Measurements from ENCODE around the gene VTI1A.

DNA sequence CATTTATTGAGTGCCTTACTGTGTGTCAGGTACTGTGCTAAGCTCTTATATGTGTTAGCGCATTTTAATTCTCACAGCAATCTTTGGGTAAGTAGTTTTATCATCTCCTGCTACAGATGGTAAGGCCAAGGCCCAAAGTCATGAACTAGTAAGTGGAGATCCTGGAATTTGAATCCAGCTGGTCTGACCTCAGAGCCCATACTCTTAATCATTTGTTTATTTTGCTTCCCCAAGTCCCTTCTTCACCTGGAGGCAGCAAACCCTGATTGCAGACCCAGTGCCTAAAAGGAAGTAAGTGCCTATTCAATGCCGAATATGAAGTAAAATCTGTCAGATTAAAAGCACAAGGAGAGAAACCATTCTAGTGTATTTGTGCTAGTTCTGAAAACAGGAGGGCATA, 320.1 kb downstream of the VTI1A start:
- TF ChIP-seq, protein P1, sequence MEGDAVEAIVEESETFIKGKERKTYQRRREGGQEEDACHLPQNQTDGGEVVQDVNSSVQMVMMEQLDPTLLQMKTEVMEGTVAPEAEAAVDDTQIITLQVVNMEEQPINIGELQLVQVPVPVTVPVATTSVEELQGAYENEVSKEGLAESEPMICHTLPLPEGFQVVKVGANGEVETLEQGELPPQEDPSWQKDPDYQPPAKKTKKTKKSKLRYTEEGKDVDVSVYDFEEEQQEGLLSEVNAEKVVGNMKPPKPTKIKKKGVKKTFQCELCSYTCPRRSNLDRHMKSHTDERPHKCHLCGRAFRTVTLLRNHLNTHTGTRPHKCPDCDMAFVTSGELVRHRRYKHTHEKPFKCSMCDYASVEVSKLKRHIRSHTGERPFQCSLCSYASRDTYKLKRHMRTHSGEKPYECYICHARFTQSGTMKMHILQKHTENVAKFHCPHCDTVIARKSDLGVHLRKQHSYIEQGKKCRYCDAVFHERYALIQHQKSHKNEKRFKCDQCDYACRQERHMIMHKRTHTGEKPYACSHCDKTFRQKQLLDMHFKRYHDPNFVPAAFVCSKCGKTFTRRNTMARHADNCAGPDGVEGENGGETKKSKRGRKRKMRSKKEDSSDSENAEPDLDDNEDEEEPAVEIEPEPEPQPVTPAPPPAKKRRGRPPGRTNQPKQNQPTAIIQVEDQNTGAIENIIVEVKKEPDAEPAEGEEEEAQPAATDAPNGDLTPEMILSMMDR (IDR thresholded peaks at IDR 0.05) = no peak
- no peak for TF ChIP-seq POLR2A (IDR thresholded peaks at IDR 0.05)

All from uterus (tissue), 2 donors.